NCI-H1417 (cell line): ENCODE data around the gene XPR1.

Experiments used
- DNase-seq, 3 experiments: peaks; one replicate each; lab custom pipeline; 2025; lab: John Stamatoyannopoulos, UW

The XPR1 gene

DNA sequence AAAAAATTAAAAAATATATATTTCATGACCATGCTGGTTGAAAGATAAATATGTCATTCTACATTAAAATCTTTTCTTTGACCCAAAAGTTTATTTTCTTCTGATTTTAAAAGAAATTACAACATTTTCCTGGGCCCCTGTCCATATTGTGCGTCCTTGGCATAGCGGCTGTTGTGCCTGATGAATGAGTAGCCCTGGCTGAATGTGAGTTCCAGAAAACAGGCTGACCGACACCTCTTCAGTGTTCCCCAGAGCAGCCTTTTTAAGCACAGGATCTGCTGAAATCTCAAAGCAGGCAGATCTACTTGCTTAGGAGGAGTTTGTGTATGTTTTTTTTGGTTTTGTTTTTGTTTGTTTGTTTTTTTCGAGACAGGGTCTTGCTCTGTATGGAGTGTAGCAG is 300.6 kb downstream of the XPR1 start:
- no peak for DNase-seq

DNA sequence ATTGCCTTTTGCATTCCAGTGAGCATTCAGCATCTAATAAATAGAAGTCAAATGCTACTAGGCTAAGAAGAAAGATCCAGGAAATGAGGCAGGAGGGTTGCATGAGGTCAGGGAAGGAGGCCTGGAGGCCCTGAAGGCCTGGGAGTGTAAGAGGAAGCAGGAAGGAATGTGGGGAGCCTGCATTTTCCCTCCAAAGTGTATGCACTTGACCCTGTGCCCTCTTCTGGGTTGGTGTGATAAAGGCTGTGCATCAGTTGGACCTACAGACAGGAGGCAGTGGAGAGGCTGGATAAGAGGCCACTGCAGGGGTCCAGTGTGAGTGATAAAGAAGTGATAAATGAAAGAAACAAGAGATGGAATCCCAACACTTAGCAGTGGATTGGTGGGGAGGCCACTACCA is 301.3 kb downstream of the XPR1 start:
- DNase-seq, result no peak

DNA sequence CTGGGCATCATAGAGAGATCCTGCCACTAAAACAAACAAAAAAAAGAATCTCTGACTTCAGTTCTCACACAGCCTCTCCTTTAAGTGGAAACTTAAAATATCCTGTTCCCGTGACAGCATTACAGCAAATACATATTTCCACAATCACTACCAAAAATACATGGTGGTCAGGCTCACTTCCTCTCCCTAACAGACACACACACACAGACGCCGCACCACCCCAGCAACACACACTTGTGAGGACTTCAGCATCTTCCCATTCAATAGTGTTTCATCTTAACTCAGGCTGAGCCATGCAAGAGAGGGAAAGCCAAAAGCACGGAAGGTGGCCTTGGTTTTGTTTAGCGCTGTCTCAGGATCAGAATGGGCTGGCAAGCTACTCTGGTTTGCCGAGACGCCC is 302.7 kb downstream of the XPR1 start:
- DNase-seq, result no peak

DNA sequence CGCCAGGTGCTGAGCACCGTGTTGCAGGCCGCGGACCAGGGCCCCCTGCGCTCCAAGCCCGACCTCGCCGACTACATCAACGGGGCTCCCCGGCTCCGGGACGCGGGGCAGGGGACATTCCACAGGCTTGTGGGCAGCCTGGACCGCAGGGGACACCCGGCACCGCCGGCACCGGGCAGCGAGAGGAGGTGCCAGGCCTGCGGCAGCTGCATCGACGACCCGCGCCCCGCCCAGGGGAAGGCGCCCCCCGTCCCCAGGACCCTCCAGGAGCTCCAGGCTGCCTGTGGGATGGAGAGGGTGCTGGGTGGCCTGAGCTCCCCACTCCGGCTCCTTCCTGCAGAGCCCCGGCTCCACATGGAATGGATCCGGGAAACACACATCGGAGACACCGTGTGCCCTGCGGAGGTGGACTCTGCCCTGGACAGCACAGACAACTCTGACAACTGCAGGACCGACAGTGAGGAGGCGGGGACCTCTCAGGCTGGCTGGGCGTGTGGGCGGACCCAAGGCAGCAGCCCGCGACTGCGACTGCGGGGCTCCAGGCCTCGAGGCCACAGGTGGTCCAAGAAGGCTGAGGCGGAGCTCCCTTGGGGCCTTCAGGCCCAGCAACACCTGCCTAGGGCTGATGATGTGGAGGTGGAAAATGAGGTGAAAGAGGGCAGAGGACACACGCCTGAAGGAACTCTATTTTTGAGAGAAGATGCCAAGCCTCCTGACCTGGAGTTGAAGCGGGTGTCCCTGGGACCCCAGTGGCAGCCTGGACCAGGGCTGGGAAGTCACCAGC is 303.7 kb downstream of the XPR1 start:
- peak in 2 of 3 experiments; percentile 16 to 18 for DNase-seq

DNA sequence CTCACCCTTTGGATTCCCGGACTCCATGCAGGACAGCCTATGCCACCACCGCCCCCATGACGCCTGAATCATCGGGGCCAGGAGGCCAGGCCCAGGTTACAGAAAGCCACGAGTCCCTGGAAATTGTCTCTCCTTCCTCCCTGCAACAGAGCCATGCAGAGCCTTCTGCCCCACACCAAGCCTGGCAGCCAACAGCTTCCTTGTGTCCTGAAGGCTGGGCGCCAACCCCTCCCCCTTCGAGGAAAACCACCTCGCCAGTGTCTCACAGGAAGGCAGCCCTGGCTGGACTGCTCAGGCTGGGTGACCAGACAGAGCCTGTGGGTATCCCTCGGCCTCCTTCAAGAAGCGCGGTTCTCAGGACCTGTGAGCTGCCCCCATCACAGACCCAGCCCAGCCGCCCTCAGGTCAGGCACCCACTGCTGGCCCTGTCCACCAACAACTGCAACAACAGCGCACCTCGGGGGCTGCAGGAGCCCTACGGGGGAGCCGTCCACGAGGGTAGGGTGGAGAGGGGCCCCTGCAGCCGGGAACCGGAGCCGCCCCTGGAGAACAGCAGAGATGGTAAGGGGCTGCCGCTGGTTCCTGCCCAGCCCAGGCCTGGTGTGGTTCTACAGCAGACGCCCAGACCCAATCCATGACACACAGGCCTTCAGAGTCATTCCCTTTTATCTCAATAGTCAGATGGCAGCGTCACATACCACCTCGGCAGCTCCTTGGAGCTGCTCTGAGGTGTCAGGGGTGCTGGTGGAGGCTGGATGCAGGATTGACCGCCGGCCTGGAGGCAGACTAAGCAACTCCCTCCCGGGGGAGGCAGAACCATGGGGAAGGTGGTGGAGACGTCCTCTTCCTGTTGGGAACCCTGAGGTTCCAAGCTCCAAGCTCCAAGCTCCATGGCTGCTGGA is 304.5 kb downstream of the XPR1 start:
- no peak for DNase-seq

DNA sequence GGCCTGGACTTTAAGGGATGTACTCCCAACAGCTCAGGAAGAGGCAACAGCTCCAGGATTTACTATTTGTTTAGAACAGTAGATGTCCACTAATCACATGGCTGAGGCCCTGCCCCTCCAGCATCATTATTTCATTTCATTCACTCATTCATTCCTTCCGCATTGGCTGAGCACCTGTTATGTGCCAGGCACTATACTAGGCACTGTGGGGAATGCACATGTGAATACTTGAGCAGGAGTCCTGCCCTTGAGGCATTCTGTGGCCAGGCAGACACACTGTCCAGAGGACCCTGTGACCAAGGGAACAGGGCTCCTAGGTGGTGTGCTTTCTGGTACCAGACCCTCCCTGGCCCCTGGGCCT is 305.2 kb downstream of the XPR1 start:
- DNase-seq, result no peak

DNA sequence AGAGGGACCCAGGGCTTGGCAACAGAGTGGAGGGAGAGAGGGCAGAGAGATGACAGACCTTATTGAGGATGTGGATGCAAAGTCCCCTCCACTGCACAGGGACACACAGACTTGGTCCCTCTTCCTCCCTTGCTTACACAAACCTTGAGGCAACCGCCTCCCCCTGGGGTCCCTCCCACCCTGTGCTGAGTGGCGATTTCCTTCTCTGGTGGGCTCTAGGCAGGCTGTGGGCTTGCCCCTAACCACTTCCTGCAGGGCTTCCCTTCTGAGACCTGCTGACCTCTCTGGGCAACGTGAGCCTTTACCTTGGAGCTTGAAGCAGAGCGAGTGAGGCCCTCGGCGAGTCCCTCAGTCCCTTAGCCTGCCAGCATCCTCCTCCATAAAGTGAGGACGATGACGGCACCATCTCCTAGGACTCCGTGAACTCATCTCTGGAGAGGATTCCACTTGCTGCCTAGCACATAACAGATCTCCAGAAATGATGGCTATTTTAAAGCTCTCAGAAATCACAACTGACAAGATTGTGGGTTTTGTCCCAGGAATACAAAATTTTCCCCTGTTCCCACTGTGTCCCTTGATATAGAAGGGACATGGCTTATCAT is 305.9 kb downstream of the XPR1 start:
- DNase-seq, result no peak

DNA sequence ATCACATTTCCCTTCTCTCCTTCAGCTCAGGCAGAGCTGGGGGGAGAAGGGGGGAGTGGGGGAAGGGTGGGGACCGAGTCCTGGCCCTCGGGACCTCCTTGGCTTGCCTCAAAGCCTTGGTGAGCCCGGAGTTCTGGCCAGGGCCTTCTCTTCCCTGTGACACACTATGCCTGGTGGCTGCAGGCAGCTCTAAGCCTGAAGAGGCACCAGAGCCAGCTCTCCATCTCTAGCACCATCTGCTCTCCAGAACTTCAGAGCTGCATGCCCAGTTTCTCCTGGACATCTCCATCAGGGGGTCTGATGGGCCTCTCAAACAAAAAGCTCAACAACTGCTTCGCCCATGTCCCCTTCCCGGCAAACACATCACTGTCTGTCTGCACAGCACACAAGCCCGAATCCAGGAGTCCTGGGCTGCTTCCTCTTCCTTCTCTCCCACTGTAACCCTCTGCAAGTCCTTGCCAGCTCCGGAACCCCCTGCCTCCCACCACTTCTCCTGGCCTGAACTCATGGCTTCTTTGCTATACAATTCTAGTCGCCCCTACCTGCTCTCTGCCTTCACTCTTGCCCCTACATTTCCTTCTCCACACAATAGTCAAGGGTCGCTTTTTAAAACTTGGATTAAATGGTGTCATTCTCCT is 307.4 kb downstream of the XPR1 start:
- DNase-seq, result no peak

DNA sequence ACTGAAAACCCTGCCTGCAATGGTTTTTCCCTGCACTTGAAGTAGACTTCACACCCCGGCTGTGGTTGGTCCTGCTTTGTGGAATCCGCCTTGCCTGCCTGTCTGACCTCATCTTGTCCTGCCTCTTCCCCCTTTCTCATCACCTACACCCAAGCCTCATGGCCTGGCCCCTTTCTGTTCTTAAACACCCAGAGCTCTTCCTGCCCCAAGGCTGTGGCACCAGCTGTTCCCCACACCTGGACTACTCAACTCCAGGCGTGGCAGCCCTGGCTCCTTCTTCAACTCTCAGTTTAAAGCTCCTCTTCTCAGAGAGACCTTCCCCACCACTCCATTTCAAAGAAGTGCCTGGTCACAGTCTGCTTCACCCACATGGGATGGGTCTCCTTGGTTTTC is 307.9 kb downstream of the XPR1 start:
- DNase-seq, result no peak
